Chondrocyte (in vitro differentiated cells): ENCODE data around the gene GLRA3. TPM values are rescaled to one million over a fixed set of nuclear protein-coding genes. Genes with fewer than 3 reads are reported as not detected.

Experiments
- DNase-seq: peaks from one replicate; pipeline ENCODE4 v3.0.0; 2021; ENCODE audit warnings: mixed read lengths, low spot score
- H3K27ac Mint-ChIP-seq: one replicate; pipeline ENCODE4 v1.8.0; 2021; ENCODE audit warnings: mild to moderate bottlenecking, moderate library complexity, mixed read lengths; ENCODE audit not compliant: unreplicated experiment
- H3K27me3 Mint-ChIP-seq: 2 replicates; pipeline ENCODE4 v1.8.0; 2021; ENCODE audit warnings: low read depth, mixed read lengths
- H3K36me3 Mint-ChIP-seq: 2 replicates; pipeline ENCODE4 v1.8.0; 2021; ENCODE audit warnings: low read depth, mixed read lengths
- H3K4me1 Mint-ChIP-seq: 2 replicates; pipeline ENCODE4 v1.8.0; 2021; ENCODE audit warnings: low read depth, mild to moderate bottlenecking, mixed read lengths
- H3K4me3 Mint-ChIP-seq: one replicate; pipeline ENCODE4 v1.8.0; 2021; ENCODE audit warnings: mild to moderate bottlenecking, moderate library complexity, mixed read lengths; ENCODE audit not compliant: unreplicated experiment
- H3K9me3 Mint-ChIP-seq: 2 replicates; pipeline ENCODE4 v1.8.0; 2021; ENCODE audit warnings: low read depth, mixed read lengths
- CTCF ChIP-seq: fragments of 200-600 bp; sonication (generic); IDR thresholded peaks from 2 replicates; pipeline ENCODE4 v1.5.0; 2021; ENCODE audit warnings: antibody characterized with exemption, mild to moderate bottlenecking, moderate library complexity
- total RNA-seq: library from RNA; stranded (reverse); gene quantifications from 3 replicates; pipeline ENCODE4 v1.2.1, GENCODE V29; 2021

GLRA3 gene
- total RNA-seq, 1 donor from 2014 or later = not detected

GRCh38 chr4:174673865-174674264 lies 155.2 kb downstream of the GLRA3 start:
- no peaks in the 10 kb centered on the region for H3K36me3 Mint-ChIP-seq
- DNase-seq = no peak
- TF ChIP-seq CTCF = no peak
- no peaks in the 10 kb centered on the region for H3K4me1 Mint-ChIP-seq
- no peak overlapping the region for H3K4me3 Mint-ChIP-seq
- no peaks in the 10 kb centered on the region for H3K9me3 Mint-ChIP-seq
- peaks cover 21% of the 10 kb centered on the region for H3K27me3 Mint-ChIP-seq
- H3K27ac Mint-ChIP-seq = no peak overlapping the region

- Mint-ChIP-seq H3K4me3 (no peak overlapping the region), H3K36me3 (no peaks in the 10 kb centered on the region), H3K4me1 (no peaks in the 10 kb centered on the region), H3K27ac (no peak overlapping the region), H3K9me3 (no peaks in the 10 kb centered on the region), H3K27me3 (peaks cover 20% of the 10 kb centered on the region)
- no peak for TF ChIP-seq CTCF
- no peak for DNase-seq
Observed at GRCh38 chr4:174672276-174672675, 156.8 kb downstream of the GLRA3 start.

- TF ChIP-seq CTCF = no peak
- H3K27me3 Mint-ChIP-seq = peaks cover 22% of the 10 kb centered on the region
- no peak overlapping the region for H3K27ac Mint-ChIP-seq
- no peaks in the 10 kb centered on the region for H3K9me3 Mint-ChIP-seq
- H3K4me1 Mint-ChIP-seq = no peaks in the 10 kb centered on the region
- DNase-seq = no peak
- H3K36me3 Mint-ChIP-seq = no peaks in the 10 kb centered on the region
- H3K4me3 Mint-ChIP-seq = no peak overlapping the region
Observed at GRCh38 chr4:174669270-174669669, 159.8 kb downstream of the GLRA3 start.

GRCh38 chr4:174665799-174666198 lies 163.2 kb downstream of the GLRA3 start:
- TF ChIP-seq CTCF = no peak
- Mint-ChIP-seq H3K36me3 (no peaks in the 10 kb centered on the region), H3K4me3 (no peak overlapping the region), H3K9me3 (peaks cover 3% of the 10 kb centered on the region), H3K27me3 (peaks cover 15% of the 10 kb centered on the region), H3K4me1 (no peaks in the 10 kb centered on the region), H3K27ac (no peak overlapping the region)
- no peak for DNase-seq

GRCh38 chr4:174663216-174663615 lies 165.8 kb downstream of the GLRA3 start:
- no peaks in the 10 kb centered on the region for H3K36me3 Mint-ChIP-seq
- H3K4me1 Mint-ChIP-seq = no peaks in the 10 kb centered on the region
- no peak overlapping the region for H3K27ac Mint-ChIP-seq

More at GRCh38 chr4:174663216-174663615, 165.8 kb downstream of the GLRA3 start:
- Mint-ChIP-seq H3K9me3 (peaks cover 9% of the 10 kb centered on the region), H3K4me3 (no peak overlapping the region), H3K27me3 (peaks cover 12% of the 10 kb centered on the region)
- no peak for DNase-seq
- TF ChIP-seq CTCF = no peak
